ENCODE results near the gene IRF4.

DNA sequence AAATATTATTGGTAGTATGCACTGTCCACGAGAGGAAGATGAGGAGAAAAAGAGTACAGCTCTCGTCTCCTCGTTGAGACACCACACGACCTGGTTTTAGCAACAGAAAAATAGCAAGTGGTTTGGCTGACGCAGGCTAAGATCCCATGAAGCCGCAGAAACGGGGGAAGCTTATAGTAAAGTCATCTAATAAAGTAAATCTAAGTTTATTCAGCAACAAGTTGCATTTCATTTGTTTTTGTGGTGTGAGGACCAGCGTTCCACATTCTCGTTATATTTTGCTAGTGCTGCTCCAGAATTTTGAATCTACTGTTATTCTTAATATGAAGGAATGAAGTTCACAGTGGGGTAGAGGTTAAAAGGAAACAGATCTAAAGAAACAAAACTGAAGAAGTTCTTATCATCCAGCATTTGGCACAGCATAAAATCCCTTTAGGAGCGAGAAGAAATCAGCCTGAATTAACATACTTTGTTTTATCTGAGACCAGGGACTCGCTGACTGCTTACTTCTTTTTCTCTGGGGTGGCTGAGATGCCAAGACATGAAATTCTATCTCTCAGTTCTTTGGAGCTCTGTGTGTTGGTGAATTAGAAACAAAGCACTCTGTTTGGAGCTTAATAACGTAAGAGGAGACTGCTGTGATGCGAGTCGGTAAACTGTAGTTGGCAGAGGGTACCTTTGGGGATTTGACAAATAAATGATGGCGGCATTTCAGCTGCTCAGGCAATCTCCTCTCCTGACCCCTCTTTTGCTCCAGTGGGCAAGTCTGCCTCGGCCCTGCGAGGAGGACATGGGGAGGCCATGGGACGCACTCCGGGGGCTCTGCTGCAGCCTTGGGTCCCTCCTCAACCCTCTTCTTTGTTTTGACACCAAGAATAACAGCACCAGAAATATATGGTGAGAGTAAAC, 24.9 kb upstream of the IRF4 start:
- TF ChIP-seq NFIC (IDR thresholded peaks at IDR 0.05): no peak
- no peak for TF ChIP-seq CEBPB (IDR thresholded peaks at IDR 0.05)
- TF ChIP-seq TCF12 (IDR thresholded peaks at IDR 0.05; ENCODE audit: low read depth): no peak
- no peak for TF ChIP-seq EP300 (IDR thresholded peaks at IDR 0.05; ENCODE audit: borderline replicate concordance)
- no peak for TF ChIP-seq FOXM1 (IDR thresholded peaks at IDR 0.05; ENCODE audit: borderline replicate concordance, low read depth)
- no peak for TF ChIP-seq RAD21 (IDR thresholded peaks at IDR 0.05; ENCODE audit: low read depth)
- no peak for TF ChIP-seq YY1 (IDR thresholded peaks at IDR 0.05; ENCODE audit: low read depth)
- no peak for TF ChIP-seq TEAD4 (IDR thresholded peaks at IDR 0.05)
- no peak for TF ChIP-seq CREB1 (IDR thresholded peaks at IDR 0.05; ENCODE audit: low read depth)
- TF ChIP-seq EGR1 (IDR thresholded peaks at IDR 0.05): no peak
- TF ChIP-seq, protein P1, sequence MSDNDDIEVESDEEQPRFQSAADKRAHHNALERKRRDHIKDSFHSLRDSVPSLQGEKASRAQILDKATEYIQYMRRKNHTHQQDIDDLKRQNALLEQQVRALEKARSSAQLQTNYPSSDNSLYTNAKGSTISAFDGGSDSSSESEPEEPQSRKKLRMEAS (IDR thresholded peaks at IDR 0.05): no peak
- TF ChIP-seq ZBTB7A (IDR thresholded peaks at IDR 0.05; ENCODE audit: low read depth): no peak
- TF ChIP-seq, protein P2, sequence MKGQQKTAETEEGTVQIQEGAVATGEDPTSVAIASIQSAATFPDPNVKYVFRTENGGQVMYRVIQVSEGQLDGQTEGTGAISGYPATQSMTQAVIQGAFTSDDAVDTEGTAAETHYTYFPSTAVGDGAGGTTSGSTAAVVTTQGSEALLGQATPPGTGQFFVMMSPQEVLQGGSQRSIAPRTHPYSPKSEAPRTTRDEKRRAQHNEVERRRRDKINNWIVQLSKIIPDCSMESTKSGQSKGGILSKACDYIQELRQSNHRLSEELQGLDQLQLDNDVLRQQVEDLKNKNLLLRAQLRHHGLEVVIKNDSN (IDR thresholded peaks at IDR 0.05): no peak
- TF ChIP-seq TAF1 (IDR thresholded peaks at IDR 0.05; ENCODE audit: low read depth): no peak
